Osteocyte (in vitro differentiated cells): ENCODE measurements around the gene COPS4. TPM values are rescaled to one million over a fixed set of nuclear protein-coding genes. Genes with fewer than 3 reads are reported as not detected.
"Not testable (repeated sequence)": the region's sequence is repeated elsewhere in the genome, so short reads cannot be mapped to it uniquely, and the experiment has no call there.

Source experiments
- DNase-seq: peaks from one replicate; pipeline ENCODE4 v3.0.0; 2021; ENCODE audit warnings: mixed read lengths; ENCODE audit not compliant: unreplicated experiment; ENCODE audit errors: extremely low spot score
- H3K27ac Mint-ChIP-seq: one replicate; pipeline ENCODE4 v1.8.0; 2021; ENCODE audit warnings: mild to moderate bottlenecking, mixed read lengths; ENCODE audit not compliant: unreplicated experiment
- H3K27me3 Mint-ChIP-seq: one replicate; pipeline ENCODE4 v1.8.0; 2021; ENCODE audit warnings: mixed read lengths; ENCODE audit not compliant: unreplicated experiment
- H3K36me3 Mint-ChIP-seq: one replicate; pipeline ENCODE4 v1.8.0; 2021; ENCODE audit warnings: mixed read lengths; ENCODE audit not compliant: unreplicated experiment
- H3K4me1 Mint-ChIP-seq: one replicate; pipeline ENCODE4 v1.8.0; 2021; ENCODE audit warnings: mixed read lengths; ENCODE audit not compliant: unreplicated experiment
- H3K4me3 Mint-ChIP-seq: one replicate; pipeline ENCODE4 v1.8.0; 2021; ENCODE audit warnings: mild to moderate bottlenecking, moderate library complexity, mixed read lengths; ENCODE audit not compliant: unreplicated experiment
- H3K9me3 Mint-ChIP-seq: one replicate; pipeline ENCODE4 v1.8.0; 2021; ENCODE audit warnings: mixed read lengths; ENCODE audit not compliant: unreplicated experiment
- CTCF ChIP-seq: fragments of 200-600 bp; sonication (generic); IDR thresholded peaks from 2 replicates; pipeline ENCODE4 v1.5.0; 2021; ENCODE audit warnings: antibody characterized with exemption, mild to moderate bottlenecking, moderate library complexity
- total RNA-seq: library from RNA; stranded (reverse); gene quantifications from 2 replicates; pipeline ENCODE4 v1.2.1, GENCODE V29; 2021

Gene COPS4
- total RNA-seq, 1 donor from 2014 or later = 38.5 TPM

GRCh38 chr4:83040269-83040668 is 5.3 kb downstream of the COPS4 start:
- TF ChIP-seq CTCF = no peak
- Mint-ChIP-seq H3K4me1 (peaks cover 19% of the 10 kb centered on the region), H3K4me3 (no peak overlapping the region), H3K9me3 (no peaks in the 10 kb centered on the region), H3K27me3 (no peaks in the 10 kb centered on the region), H3K27ac (no peak overlapping the region), H3K36me3 (peaks cover 3% of the 10 kb centered on the region)
- no peak for DNase-seq

- not testable (repeated sequence) for H3K27ac Mint-ChIP-seq, H3K4me3 Mint-ChIP-seq, DNase-seq, H3K36me3 Mint-ChIP-seq, H3K4me1 Mint-ChIP-seq, H3K9me3 Mint-ChIP-seq, H3K27me3 Mint-ChIP-seq
These were observed 8.2 kb downstream of the COPS4 start for GRCh38 chr4:83043157-83043556.

- TF ChIP-seq CTCF = no peak
- H3K27me3 Mint-ChIP-seq = no peaks in the 10 kb centered on the region
- no peak overlapping the region for H3K4me3 Mint-ChIP-seq
- no peak overlapping the region for H3K27ac Mint-ChIP-seq
- H3K36me3 Mint-ChIP-seq = peaks cover 5% of the 10 kb centered on the region
- H3K9me3 Mint-ChIP-seq = no peaks in the 10 kb centered on the region
- peaks cover 1% of the 10 kb centered on the region for H3K4me1 Mint-ChIP-seq
- DNase-seq = no peak
These were observed 8.9 kb downstream of the COPS4 start for GRCh38 chr4:83043801-83044407.

- H3K36me3 Mint-ChIP-seq = peaks cover 20% of the 10 kb centered on the region
- peaks cover 1% of the 10 kb centered on the region for H3K4me1 Mint-ChIP-seq
- no peaks in the 10 kb centered on the region for H3K27me3 Mint-ChIP-seq
- DNase-seq = no peak
- no peak overlapping the region for H3K4me3 Mint-ChIP-seq
- H3K9me3 Mint-ChIP-seq = no peaks in the 10 kb centered on the region
- no peak for TF ChIP-seq CTCF
- H3K27ac Mint-ChIP-seq = no peak overlapping the region
These were observed 11.9 kb downstream of the COPS4 start for GRCh38 chr4:83046693-83047473.

GRCh38 chr4:83048781-83049180 is 13.8 kb downstream of the COPS4 start:
- not testable (repeated sequence) for H3K27ac Mint-ChIP-seq, H3K9me3 Mint-ChIP-seq, H3K4me3 Mint-ChIP-seq, DNase-seq, H3K27me3 Mint-ChIP-seq, H3K4me1 Mint-ChIP-seq
- peaks cover 30% of the 10 kb centered on the region for H3K36me3 Mint-ChIP-seq

- no peaks in the 10 kb centered on the region for H3K4me1 Mint-ChIP-seq
- no peak overlapping the region for H3K4me3 Mint-ChIP-seq
- H3K27me3 Mint-ChIP-seq = no peaks in the 10 kb centered on the region
- H3K36me3 Mint-ChIP-seq = peaks cover 35% of the 10 kb centered on the region
- no peak for DNase-seq
- H3K27ac Mint-ChIP-seq = no peak overlapping the region
- H3K9me3 Mint-ChIP-seq = no peaks in the 10 kb centered on the region
- peak; percentile 51 for TF ChIP-seq CTCF
These were observed 19.9 kb downstream of the COPS4 start for GRCh38 chr4:83054928-83055327.
